K562 (cell line): ENCODE data around the gene ITGAL. TPM values are rescaled to one million over a fixed set of nuclear protein-coding genes. Genes with fewer than 3 reads are reported as not detected.

Source experiments
- AFF4 ChIP-seq: sonication (generic); formaldehyde crosslinking; IDR thresholded peaks from 2 replicates; pipeline ENCODE4 v1.8.0; 2023; ENCODE audit warnings: mild to moderate bottlenecking, missing genetic modification reagents
- CEBPB ChIP-seq: fragments of 450-650 bp; IDR thresholded peaks from 2 replicates; pipeline ENCODE4 v1.6.1; 2016; ENCODE audit warnings: missing genetic modification characterization, missing compliant biosample characterization
- CEBPG ChIP-seq, 3 experiments: fragments of 200-800 bp in 1 of 3; sonication (Bioruptor generic) in 1 of 3; sonication (generic) in 1 of 3; formaldehyde crosslinking in 1 of 3; IDR thresholded peaks in 2 of 3; conservative IDR thresholded peaks in 1 of 3; 2 replicates each; pipeline versions ENCODE4 v1.6.1 to v1.8.0; 2016 to 2022; ENCODE audit warnings: missing compliant biosample characterization in 2 of 3, missing genetic modification characterization in 2 of 3, mild to moderate bottlenecking in 1 of 3, missing genetic modification reagents in 1 of 3
- CHCHD3 ChIP-seq: fragments of 250-450 bp; sonication (Bioruptor Pico); IDR thresholded peaks from 2 replicates; pipeline ENCODE4 v2.1.2; 2022; ENCODE audit warnings: mild to moderate bottlenecking
- CREB1 ChIP-seq, 2 experiments: sonication (generic) in 1 of 2; formaldehyde crosslinking in 1 of 2; IDR thresholded peaks; 2 replicates each; pipeline versions ENCODE4 v1.6.1 to v1.8.0; 2012 to 2022; ENCODE audit warnings: inconsistent platforms in 1 of 2, mild to moderate bottlenecking in 1 of 2, missing genetic modification reagents in 1 of 2, moderate library complexity in 1 of 2
- CTBP1 ChIP-seq: fragments of 450-650 bp; IDR thresholded peaks from 2 replicates; pipeline ENCODE4 v1.6.1; 2016; ENCODE audit warnings: borderline replicate concordance
- CXXC5 ChIP-seq: fragments of 250-450 bp; sonication (Bioruptor Pico); IDR thresholded peaks from 2 replicates; pipeline ENCODE4 v1.8.0; 2022; ENCODE audit warnings: inconsistent platforms, mild to moderate bottlenecking, moderate library complexity
- MTA2 ChIP-seq: fragments of 450-650 bp; IDR thresholded peaks from 2 replicates; pipeline ENCODE4 v1.6.1; 2016; ENCODE audit warnings: low read depth
- NCOA6 ChIP-seq: fragments of 450-650 bp; IDR thresholded peaks from 2 replicates; pipeline ENCODE4 v1.6.1; 2017; ENCODE audit warnings: mild to moderate bottlenecking
- POLR2G ChIP-seq: fragments of 200-400 bp; formaldehyde crosslinking; IDR thresholded peaks from 2 replicates; pipeline ENCODE4 v1.6.1; 2017; ENCODE audit warnings: low read depth, mild to moderate bottlenecking, antibody characterized with exemption, low read length, moderate library complexity
- SMARCA4 ChIP-seq: fragments of 450-650 bp; IDR thresholded peaks from 2 replicates; pipeline ENCODE4 v1.6.1; 2016
- STAT5B ChIP-seq: fragments of 250-450 bp; sonication (Bioruptor Pico); IDR thresholded peaks from 2 replicates; pipeline ENCODE4 v1.8.0; 2021; ENCODE audit warnings: mild to moderate bottlenecking, inconsistent platforms
- TAF15 ChIP-seq: fragments of 200-400 bp; formaldehyde crosslinking; IDR thresholded peaks from 2 replicates; pipeline ENCODE4 v1.6.1; 2017; ENCODE audit warnings: mild to moderate bottlenecking, low read depth, low read length, moderate library complexity
- TCF7 ChIP-seq: sonication (generic); IDR thresholded peaks from 2 replicates; pipeline ENCODE4 v1.6.1; 2016; ENCODE audit warnings: antibody characterized with exemption, borderline replicate concordance
- XRCC3 ChIP-seq: fragments of 450-650 bp; IDR thresholded peaks from 2 replicates; pipeline ENCODE4 v1.6.1; 2017; ENCODE audit warnings: mild to moderate bottlenecking, moderate library complexity
- ZBTB5 ChIP-seq: fragments of 450-650 bp; IDR thresholded peaks from 2 replicates; pipeline ENCODE4 v1.6.1; 2017; ENCODE audit warnings: antibody characterized with exemption
- ZFP1 ChIP-seq: fragments of 450-650 bp; formaldehyde crosslinking; IDR thresholded peaks from 2 replicates; pipeline ENCODE4 v1.4.0; 2020; ENCODE audit warnings: mild to moderate bottlenecking, mixed read lengths
- ZNF140 ChIP-seq: fragments of 250-450 bp; sonication (Bioruptor Pico); IDR thresholded peaks from 2 replicates; pipeline ENCODE4 v1.8.0; 2021; ENCODE audit warnings: moderate library complexity, mild to moderate bottlenecking, inconsistent platforms
- ZNF740 ChIP-seq, 3 experiments: fragments of 200-800 bp in 1 of 3; sonication (Bioruptor generic) in 1 of 3; sonication (generic) in 1 of 3; formaldehyde crosslinking in 1 of 3; IDR thresholded peaks; 2 replicates each; pipeline versions ENCODE4 v1.6.1 to v1.8.0; 2016 to 2022; ENCODE audit warnings: mild to moderate bottlenecking in 2 of 3, missing compliant biosample characterization in 2 of 3, missing genetic modification characterization in 2 of 3, missing genetic modification reagents in 1 of 3
- polyA plus RNA-seq, 8 experiments: library from polyadenylated mRNA; depleted of rRNA in 4 of 8; stranded (reverse) in 5 of 8; unstranded in 3 of 8; fragments of >200 nt; fragmentation: Nextera tagmentation in 2 of 8; fragmentation: Illumina TruSeq in 1 of 8; extraction: Ambion mirVana in 2 of 8; extraction: Trizol in 1 of 8; gene quantifications; 2 replicates each; pipeline versions ENCODE4 v1.2.1 to v1.2.3, GENCODE V29; 2011 to 2014; ENCODE audit warnings: inconsistent platforms in 1 of 8, missing spikeins in 1 of 8
- total RNA-seq, 7 experiments: library from RNA; depleted of rRNA in 6 of 7; stranded (reverse); fragments of >200 nt in 6 of 7; fragmentation: Illumina TruSeq in 2 of 7; extraction: Trizol in 2 of 7; gene quantifications; 2 replicates each; pipeline versions ENCODE4 v1.2.1 to v1.2.3, GENCODE V29; 2011 to 2021; ENCODE audit warnings: low replicate concordance in 1 of 7

ITGAL gene
- total and polyA plus RNA-seq, 9 of the 15 experiments (the other 6 are each of a cell fraction or from before 2014, with no cell fraction given) = 0.01 to 0.53 TPM; not detected in 7

GRCh38 chr16:30429678-30430427, 42.7 kb upstream of the ITGAL start, which contains the start of gene DCTPP1 (continued):
- TF ChIP-seq CTBP1 (peak; percentile 94), STAT5B (CRISPR knock-in tag) (no peak), SMARCA4 (peak; percentile 75), ZNF140 (CRISPR knock-in tag) (no peak), MTA2 (no peak), ZBTB5 (no peak), CREB1 (IDR thresholded peaks at IDR 0.05) (no peak), CREB1 (CRISPR knock-in tag; IDR thresholded peaks at IDR 0.05) (peak; percentile 84; the same call in 1 of the 2 replicates), CXXC5 (peak; percentile 64), POLR2G (peak; percentile 84), CHCHD3 (CRISPR knock-in tag) (no peak), CEBPB (tag) (peak; percentile 89), NCOA6 (no peak), CEBPG (CRISPR knock-in tag; IDR thresholded peaks at IDR 0.05) (peak; percentile 86), CEBPG (tag; conservative IDR thresholded peaks at IDR 0.05 in 1 of 2, IDR thresholded peaks at IDR 0.05 in 1 of 2) (peak; percentile 81 to 86), ZNF740 (CRISPR knock-in tag; IDR thresholded peaks at IDR 0.05) (peak; percentile 82; the same call in 1 of the 2 replicates), ZNF740 (tag; IDR thresholded peaks at IDR 0.05) (no peak; a peak in 1 of 4 replicates), AFF4 (CRISPR knock-in tag) (peak; percentile 81; the same call in 1 of the 2 replicates), TAF15 (no peak), XRCC3 (no peak), TCF7 (no peak), ZFP1 (no peak)
